Parathyroid adenoma (tissue), 2 donors: ENCODE results near the gene AVL9.

Experiments
- H2AFZ ChIP-seq: fragments of 300-600 bp; sonication (generic); one replicate; pipeline ENCODE4 v1.7.0; 2017; ENCODE audit warnings: antibody characterized with exemption, mild to moderate bottlenecking
- H3K27ac ChIP-seq: fragments of 300-600 bp; sonication (generic); one replicate; pipeline ENCODE4 v1.7.0; 2017
- H3K27me3 ChIP-seq: fragments of 300-600 bp; sonication (generic); one replicate; pipeline ENCODE4 v1.7.0; 2017; ENCODE audit warnings: low read length; ENCODE audit not compliant: control insufficient read depth, insufficient read depth
- H3K36me3 ChIP-seq: fragments of 300-600 bp; sonication (generic); one replicate; pipeline ENCODE4 v1.7.0; 2017; ENCODE audit warnings: low read length; ENCODE audit not compliant: control insufficient read depth, insufficient read depth
- H3K4me1 ChIP-seq: fragments of 300-600 bp; sonication (generic); one replicate; pipeline ENCODE4 v1.7.0; 2017; ENCODE audit warnings: control low read depth
- H3K4me2 ChIP-seq: fragments of 300-600 bp; sonication (generic); one replicate; pipeline ENCODE4 v1.7.0; 2017; ENCODE audit warnings: low read length
- H3K4me3 ChIP-seq: fragments of 300-600 bp; sonication (generic); one replicate; pipeline ENCODE4 v1.7.0; 2017; ENCODE audit warnings: low read depth, low read length
- H3K79me2 ChIP-seq: fragments of 300-600 bp; sonication (generic); one replicate; pipeline ENCODE4 v1.7.0; 2017; ENCODE audit warnings: control low read depth
- H3K9ac ChIP-seq: fragments of 300-600 bp; sonication (generic); one replicate; pipeline ENCODE4 v1.7.0; 2017; ENCODE audit warnings: mild to moderate bottlenecking
- H3K9me3 ChIP-seq: fragments of 300-600 bp; sonication (generic); one replicate; pipeline ENCODE4 v1.7.0; 2017; ENCODE audit warnings: low read length; ENCODE audit not compliant: control insufficient read depth
- CTCF ChIP-seq: fragments of 300-600 bp; sonication (generic); IDR thresholded peaks from one replicate; pipeline ENCODE4 v1.7.0; 2017; ENCODE audit warnings: antibody characterized with exemption, mild to moderate bottlenecking
- donor health status: primary hyperparathyroidism.

The AVL9 gene

GRCh38 chr7:32532716-32533115 is 37.4 kb downstream of the AVL9 start:
- no peak for TF ChIP-seq CTCF
- Histone ChIP-seq H3K36me3 (no peaks in the 10 kb centered on the region), H3K9ac (no peak overlapping the region), H2AFZ (no peak overlapping the region), H3K4me3 (no peak overlapping the region), H3K79me2 (peaks cover 25% of the 10 kb centered on the region), H3K27ac (no peak overlapping the region), H3K4me2 (no peak overlapping the region), H3K9me3 (no peaks in the 10 kb centered on the region), H3K4me1 (peaks cover 7% of the 10 kb centered on the region), H3K27me3 (no peaks in the 10 kb centered on the region)

- Histone ChIP-seq H3K27ac (no peak overlapping the region), H3K79me2 (peaks cover 21% of the 10 kb centered on the region), H3K4me1 (peaks cover 7% of the 10 kb centered on the region), H2AFZ (no peak overlapping the region), H3K36me3 (no peaks in the 10 kb centered on the region), H3K27me3 (no peaks in the 10 kb centered on the region), H3K9ac (no peak overlapping the region), H3K4me3 (no peak overlapping the region), H3K9me3 (no peaks in the 10 kb centered on the region), H3K4me2 (no peak overlapping the region)
- no peak for TF ChIP-seq CTCF
Observed at GRCh38 chr7:32533276-32534029, 38.2 kb downstream of the AVL9 start.

- Histone ChIP-seq H3K9ac (no peak overlapping the region), H3K9me3 (no peaks in the 10 kb centered on the region), H3K4me1 (peaks cover 7% of the 10 kb centered on the region), H3K4me2 (no peak overlapping the region), H3K36me3 (no peaks in the 10 kb centered on the region), H2AFZ (no peak overlapping the region), H3K27me3 (no peaks in the 10 kb centered on the region), H3K79me2 (peaks cover 24% of the 10 kb centered on the region), H3K27ac (no peak overlapping the region), H3K4me3 (no peak overlapping the region)
- no peak for TF ChIP-seq CTCF
Observed at GRCh38 chr7:32535162-32535702, 39.9 kb downstream of the AVL9 start.

- no peaks in the 10 kb centered on the region for H3K36me3 ChIP-seq
- H3K9me3 ChIP-seq, result no peaks in the 10 kb centered on the region
- H3K9ac ChIP-seq, result no peak overlapping the region
- no peak overlapping the region for H3K4me2 ChIP-seq
- no peaks in the 10 kb centered on the region for H3K27me3 ChIP-seq
- no peak overlapping the region for H3K27ac ChIP-seq
- peaks cover 24% of the 10 kb centered on the region for H3K79me2 ChIP-seq
- no peak overlapping the region for H2AFZ ChIP-seq
- H3K4me1 ChIP-seq, result peaks cover 7% of the 10 kb centered on the region
- no peak for TF ChIP-seq CTCF
- no peak overlapping the region for H3K4me3 ChIP-seq
Observed at GRCh38 chr7:32536016-32536415, 40.7 kb downstream of the AVL9 start.

GRCh38 chr7:32536585-32536984 is 41.3 kb downstream of the AVL9 start:
- Histone ChIP-seq H2AFZ (no peak overlapping the region), H3K27me3 (no peaks in the 10 kb centered on the region), H3K36me3 (no peaks in the 10 kb centered on the region), H3K4me1 (peaks cover 5% of the 10 kb centered on the region), H3K4me2 (no peak overlapping the region), H3K4me3 (no peak overlapping the region), H3K9ac (no peak overlapping the region), H3K9me3 (no peaks in the 10 kb centered on the region), H3K27ac (no peak overlapping the region), H3K79me2 (peaks cover 21% of the 10 kb centered on the region)
- TF ChIP-seq CTCF, result no peak
